HFF-Myc (cell line): ENCODE results near the gene ADPGK.

Experiments used
- DNase-seq: peaks from one replicate; pipeline ENCODE4 v3.0.0-alpha.2; 2011; ENCODE audit warnings: low read depth; ENCODE audit errors: extremely low read depth
- H3K4me3 ChIP-seq: replicated peaks from 2 replicates; pipeline ENCODE4 v1.5.1; 2011; ENCODE audit warnings: low read depth, mild to moderate bottlenecking, control low read depth, low read length
- CTCF ChIP-seq: IDR thresholded peaks from 2 replicates; pipeline ENCODE4 v1.5.1; 2012; ENCODE audit warnings: mild to moderate bottlenecking, low read depth, low read length, control low read depth; ENCODE audit errors: missing control alignments

The ADPGK gene

GRCh38 chr15:72783640-72784455 lies at the start of gene ADPGK:
ADPGK (minus strand) TSS chr15:72783758; CDS start chr15:72783691, 67 bp downstream.
- TF ChIP-seq CTCF, result peak; percentile 52
- peak; percentile 70 for DNase-seq
- H3K4me3 ChIP-seq, result peak within 1 kb of the TSS; percentile 94

- no peak for TF ChIP-seq CTCF
- DNase-seq, result no peak
- H3K4me3 ChIP-seq, result no peak overlapping the region
These were observed 43.7 kb upstream of the ADPGK start for GRCh38 chr15:72827226-72827625.

GRCh38 chr15:72826611-72827010 lies 43.1 kb upstream of the ADPGK start:
- H3K4me3 ChIP-seq, result no peak overlapping the region
- TF ChIP-seq CTCF, result no peak
- DNase-seq, result no peak

GRCh38 chr15:72825829-72826228 lies 42.3 kb upstream of the ADPGK start:
- H3K4me3 ChIP-seq, result no peak overlapping the region
- TF ChIP-seq CTCF, result no peak
- no peak for DNase-seq

- TF ChIP-seq CTCF, result no peak
- no peak for DNase-seq
- no peak overlapping the region for H3K4me3 ChIP-seq
These were observed 41.2 kb upstream of the ADPGK start for GRCh38 chr15:72824781-72825180.

- no peak for TF ChIP-seq CTCF
- H3K4me3 ChIP-seq, result no peak overlapping the region
- DNase-seq, result no peak
These were observed 40.6 kb upstream of the ADPGK start for GRCh38 chr15:72824112-72824511.
